B cell (primary cell): Measurements from ENCODE around the gene LYPD8. TPM values are rescaled to one million over a fixed set of nuclear protein-coding genes. Genes with fewer than 3 reads are reported as not detected.

Source experiments
- ATAC-seq: fragments of 200-7000 bp; cut with Tn5 transposase; one replicate; pipeline ENCODE4 v1.10.0; 2021; ENCODE audit warnings: low read depth, mild to moderate bottlenecking, moderate number of reproducible peaks, moderate library complexity
- CTCF ChIA-PET: fragments of 350-600 bp; sonication (Branson Sonifier 250); formaldehyde crosslinking; loops from one replicate; lab custom pipeline; 2021; ENCODE audit warnings: antibody characterized with exemption, inconsistent platforms; lab: Charles Lee
- POLR2A ChIA-PET: fragments of 350-600 bp; sonication (Branson Sonifier 250); formaldehyde crosslinking; loops from one replicate; lab custom pipeline; 2021; ENCODE audit warnings: antibody characterized with exemption; lab: Charles Lee
- DNase-seq: peaks from one replicate; pipeline ENCODE4 v3.0.0; 2013
- H2AFZ ChIP-seq: 2 replicates; pipeline ENCODE4 v1.6.1; 2012; ENCODE audit warnings: mild to moderate bottlenecking, low read depth, low read length; ENCODE audit not compliant: insufficient read depth, poor library complexity, severe bottlenecking
- H3K27ac ChIP-seq, 2 donors: 1 replicate in 1 of 2; 2 replicates in 1 of 2; pipeline ENCODE4 v1.5.1; 2012 to 2013; ENCODE audit warnings: low read length in 2 of 2, mild to moderate bottlenecking in 2 of 2, moderate library complexity in 1 of 2
- H3K27me3 ChIP-seq, 4 experiments: fragments of 200-600 bp in 1 of 4; sonication (generic) in 1 of 4; replicated peaks in 1 of 4; 1 replicate in 2 of 4; 2 replicates in 2 of 4; pipeline versions ENCODE4 v1.6.1 to v1.7.0; 2013 to 2016; ENCODE audit warnings: low read length in 3 of 4, mild to moderate bottlenecking in 2 of 4, mixed read lengths in 1 of 4, moderate library complexity in 1 of 4; ENCODE audit not compliant: insufficient read depth in 4 of 4, control insufficient read depth in 3 of 4; ENCODE audit errors: control extremely low read depth in 1 of 4
- H3K36me3 ChIP-seq, 2 experiments: replicated peaks in 1 of 2; 1 replicate in 1 of 2; 2 replicates in 1 of 2; pipeline versions ENCODE4 v1.6.1 to v1.7.1; 2013; ENCODE audit warnings: low read length in 1 of 2; ENCODE audit not compliant: insufficient read depth in 2 of 2, control insufficient read depth in 1 of 2; ENCODE audit errors: control extremely low read depth in 1 of 2, extremely low read depth in 1 of 2
- H3K4me1 ChIP-seq, 2 donors: fragments of 200-600 bp in 1 of 2; sonication (generic) in 1 of 2; 1 replicate in 1 of 2; 2 replicates in 1 of 2; pipeline versions ENCODE4 v1.5.1 to v1.6.1; 2013 to 2017; ENCODE audit warnings: low read length in 2 of 2; ENCODE audit not compliant: control insufficient read depth in 2 of 2, insufficient read depth in 2 of 2
- H3K4me2 ChIP-seq: replicated peaks from 2 replicates; pipeline ENCODE3; 2012; ENCODE audit warnings: mild to moderate bottlenecking, low read depth, low read length; ENCODE audit not compliant: poor library complexity, severe bottlenecking
- H3K4me3 ChIP-seq, 5 experiments: fragments of 200-600 bp in 1 of 5; sonication (generic) in 1 of 5; 1 replicate in 3 of 5; 2 replicates in 2 of 5; pipeline versions ENCODE4 v1.5.1 to v1.7.0; 2011 to 2016; ENCODE audit warnings: low read length in 4 of 5, mild to moderate bottlenecking in 4 of 5, low read depth in 2 of 5, control low read depth in 1 of 5, moderate library complexity in 1 of 5; ENCODE audit not compliant: insufficient read depth in 1 of 5; ENCODE audit errors: control extremely low read depth in 1 of 5, extremely low read depth in 1 of 5
- H3K79me2 ChIP-seq: fragments of 200-600 bp; sonication (generic); one replicate; pipeline ENCODE4 v1.6.0; 2016; ENCODE audit warnings: low read length; ENCODE audit not compliant: control insufficient read depth, insufficient read depth
- H3K9ac ChIP-seq: fragments of 200-600 bp; sonication (generic); 2 replicates; pipeline ENCODE4 v1.6.1; 2017; ENCODE audit warnings: mild to moderate bottlenecking, low read length, moderate library complexity
- H3K9me3 ChIP-seq, 3 donors: one replicate each; pipeline versions ENCODE4 v1.6.1 to v1.7.1; 2013; ENCODE audit warnings: low read length in 2 of 3; ENCODE audit not compliant: control insufficient read depth in 2 of 3, insufficient read depth in 1 of 3; ENCODE audit errors: control extremely low read depth in 1 of 3
- H4K20me1 ChIP-seq: 2 replicates; pipeline ENCODE4 v1.6.0; 2012; ENCODE audit warnings: mild to moderate bottlenecking, low read length; ENCODE audit not compliant: insufficient read depth, control insufficient read depth, poor library complexity, severe bottlenecking
- H3K27ac Mint-ChIP-seq: one replicate; pipeline ENCODE4 v1.8.0; 2021; ENCODE audit warnings: mixed read lengths
- H3K27me3 Mint-ChIP-seq: one replicate; pipeline ENCODE4 v1.8.0; 2021; ENCODE audit warnings: mixed read lengths
- H3K4me1 Mint-ChIP-seq: one replicate; pipeline ENCODE4 v1.8.0; 2021; ENCODE audit warnings: mixed read lengths
- H3K4me3 Mint-ChIP-seq: one replicate; pipeline ENCODE4 v1.8.0; 2021; ENCODE audit warnings: mixed read lengths
- H3K9me3 Mint-ChIP-seq: one replicate; pipeline ENCODE4 v1.8.0; 2022; ENCODE audit warnings: mixed read lengths; ENCODE audit not compliant: insufficient read depth
- EZH2 ChIP-seq: IDR thresholded peaks from 2 replicates; pipeline ENCODE4 v1.6.1; 2012; ENCODE audit warnings: borderline replicate concordance, low read depth, mild to moderate bottlenecking, moderate library complexity, low read length; ENCODE audit not compliant: insufficient read depth, poor library complexity, severe bottlenecking
- WGBS: methylation state at CpG from one replicate; pipeline ENCODE4 v1.1.5; 2013; ENCODE audit warnings: missing lambda C conversion rate; ENCODE audit not compliant: insufficient coverage; 5-methylcytosine and 5-hydroxymethylcytosine counted together
- intact Hi-C: fragments of 100-400 bp; cut with micrococcal nuclease; formaldehyde crosslinking; loops from one replicate; pipeline ENCODE4 v1.10.0; 2022
- polyA plus RNA-seq: library from polyadenylated mRNA; depleted of rRNA; stranded (reverse); fragments of >200 nt; gene quantifications from 2 replicates; pipeline ENCODE4 v1.2.3, GENCODE V29; 2012
- total RNA-seq, 2 donors: library from RNA; stranded (reverse); fragments of 120-200 nt in 1 of 2; gene quantifications; 1 replicate in 1 of 2; 2 replicates in 1 of 2; pipeline versions ENCODE4 v1.2.3 to v1.2.4, GENCODE V29; 2013 to 2022
- TF ChIP-seq, protein P1 (sequence below): fragments of 200-600 bp; IDR thresholded peaks from one replicate; pipeline ENCODE4 v1.8.0; 2022; ENCODE audit warnings: antibody characterized with exemption, mild to moderate bottlenecking

Gene LYPD8
- total and polyA plus RNA-seq, 2 donors (not counting 1 experiment from before 2014, with no cell fraction given), result 0.10 TPM; not detected in 1

- POLR2A ChIA-PET, result no interaction called here
- 67% methylated on average over 2 of the region's 6 CpGs for WGBS
- H3K4me2 ChIP-seq, result no peak overlapping the region
- DNase-seq (no peak), ATAC-seq (no peak)
- intact Hi-C loops, result no loop called here
- H3K9me3 Mint-ChIP-seq, result no peaks in the 10 kb centered on the region
- no peaks in the 10 kb centered on the region for H4K20me1 ChIP-seq
- no peak overlapping the region for H3K4me3 ChIP-seq
- CTCF ChIA-PET, result no interaction called here
- no peaks in the 10 kb centered on the region for H3K36me3 ChIP-seq
- H3K4me1 Mint-ChIP-seq, result peaks cover 6% of the 10 kb centered on the region
- no peak for TF ChIP-seq EZH2
- TF ChIP-seq, protein P1, sequence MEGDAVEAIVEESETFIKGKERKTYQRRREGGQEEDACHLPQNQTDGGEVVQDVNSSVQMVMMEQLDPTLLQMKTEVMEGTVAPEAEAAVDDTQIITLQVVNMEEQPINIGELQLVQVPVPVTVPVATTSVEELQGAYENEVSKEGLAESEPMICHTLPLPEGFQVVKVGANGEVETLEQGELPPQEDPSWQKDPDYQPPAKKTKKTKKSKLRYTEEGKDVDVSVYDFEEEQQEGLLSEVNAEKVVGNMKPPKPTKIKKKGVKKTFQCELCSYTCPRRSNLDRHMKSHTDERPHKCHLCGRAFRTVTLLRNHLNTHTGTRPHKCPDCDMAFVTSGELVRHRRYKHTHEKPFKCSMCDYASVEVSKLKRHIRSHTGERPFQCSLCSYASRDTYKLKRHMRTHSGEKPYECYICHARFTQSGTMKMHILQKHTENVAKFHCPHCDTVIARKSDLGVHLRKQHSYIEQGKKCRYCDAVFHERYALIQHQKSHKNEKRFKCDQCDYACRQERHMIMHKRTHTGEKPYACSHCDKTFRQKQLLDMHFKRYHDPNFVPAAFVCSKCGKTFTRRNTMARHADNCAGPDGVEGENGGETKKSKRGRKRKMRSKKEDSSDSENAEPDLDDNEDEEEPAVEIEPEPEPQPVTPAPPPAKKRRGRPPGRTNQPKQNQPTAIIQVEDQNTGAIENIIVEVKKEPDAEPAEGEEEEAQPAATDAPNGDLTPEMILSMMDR, result no peak
- H3K4me1 ChIP-seq, result no peaks in the 10 kb centered on the region
- no peaks in the 10 kb centered on the region for H3K79me2 ChIP-seq
- H3K27ac ChIP-seq, result no peak overlapping the region
- H3K27me3 ChIP-seq, result no peaks in the 10 kb centered on the region
- no peak overlapping the region for H3K9ac ChIP-seq
- H3K27me3 Mint-ChIP-seq, result peaks cover 7% of the 10 kb centered on the region
- peaks cover 0 to 5% (median 0%) of the 10 kb centered on the region in 3 donors for H3K9me3 ChIP-seq
- no peak overlapping the region for H3K27ac Mint-ChIP-seq
- no peak overlapping the region for H3K4me3 Mint-ChIP-seq
- no peak overlapping the region for H2AFZ ChIP-seq
Measured at GRCh38 chr1:248737457-248737856, 18.1 kb downstream of the LYPD8 start.

GRCh38 chr1:248736977-248737376, 18.6 kb downstream of the LYPD8 start:
- no peak overlapping the region for H3K9ac ChIP-seq
- ATAC-seq (no peak), DNase-seq (no peak)
- H3K4me1 ChIP-seq, result no peaks in the 10 kb centered on the region
- ChIA-PET POLR2A (no interaction called here), CTCF (no interaction called here)
- H3K4me3 ChIP-seq, result no peak overlapping the region
- Mint-ChIP-seq H3K9me3 (no peaks in the 10 kb centered on the region), H3K4me1 (peaks cover 6% of the 10 kb centered on the region), H3K27me3 (peaks cover 7% of the 10 kb centered on the region), H3K4me3 (no peak overlapping the region), H3K27ac (no peak overlapping the region)
- no peaks in the 10 kb centered on the region for H3K36me3 ChIP-seq
- peaks cover 0 to under 1% (median 0%) of the 10 kb centered on the region in 3 donors for H3K9me3 ChIP-seq
- intact Hi-C loops, result no loop called here
- no peaks in the 10 kb centered on the region for H3K79me2 ChIP-seq
- no peak overlapping the region for H2AFZ ChIP-seq
- H3K27me3 ChIP-seq, result no peaks in the 10 kb centered on the region
- H3K27ac ChIP-seq, result no peak overlapping the region
- WGBS, result 67% methylated on average over 3 of the region's 4 CpGs
- H4K20me1 ChIP-seq, result no peaks in the 10 kb centered on the region
- H3K4me2 ChIP-seq, result no peak overlapping the region
- no peak for TF ChIP-seq EZH2
- TF ChIP-seq, protein P1, result no peak
